A673 (cell line): Measurements from ENCODE around the gene AZIN2. TPM values are rescaled to one million over a fixed set of nuclear protein-coding genes. Genes with fewer than 3 reads are reported as not detected.
"Not testable (repeated sequence)": the region's sequence is repeated elsewhere in the genome, so short reads cannot be mapped to it uniquely, and the experiment has no call there.

Experiments
- BruUV-seq: library from RNA; stranded (reverse); fragments of 400-500 nt; replicated peaks from 2 replicates; lab custom pipeline; 2021; lab: Mats Ljungman, UMichigan
- CTCF ChIA-PET: fragments of 300-600 bp; sonication (Branson Sonifier 250); formaldehyde crosslinking; loops from one replicate; lab custom pipeline; 2022; ENCODE audit warnings: antibody characterized with exemption; lab: Charles Lee
- POLR2A ChIA-PET: fragments of 300-600 bp; sonication (Branson Sonifier 250); formaldehyde crosslinking; loops from one replicate; lab custom pipeline; 2022; ENCODE audit warnings: antibody characterized with exemption; ENCODE audit not compliant: low non-redundant PET; lab: Charles Lee
- DNase-seq: peaks from one replicate; pipeline ENCODE4 v3.0.0-alpha.2; 2015; ENCODE audit warnings: low spot score
- H3K27ac ChIP-seq: fragments of 200-600 bp; sonication (generic); 2 replicates; pipeline ENCODE4 v1.5.1; 2016; ENCODE audit warnings: mixed run types, low read depth, mild to moderate bottlenecking, mixed read lengths, antibody characterized with exemption, low read length; ENCODE audit not compliant: poor library complexity, severe bottlenecking
- H3K27me3 ChIP-seq: fragments of 200-600 bp; sonication (generic); replicated peaks from 2 replicates; pipeline ENCODE4 v1.6.1; 2017; ENCODE audit warnings: mixed run types, low read depth, mild to moderate bottlenecking, mixed read lengths, antibody characterized with exemption, low read length; ENCODE audit not compliant: insufficient read depth, poor library complexity
- H3K36me3 ChIP-seq: fragments of 200-600 bp; sonication (generic); 2 replicates; pipeline ENCODE4 v1.6.1; 2016; ENCODE audit warnings: mixed run types, mild to moderate bottlenecking, mixed read lengths, antibody characterized with exemption, low read length; ENCODE audit not compliant: insufficient read depth, poor library complexity, severe bottlenecking
- H3K4me1 ChIP-seq: fragments of 200-600 bp; sonication (generic); 2 replicates; pipeline ENCODE4 v1.6.1; 2017; ENCODE audit warnings: mixed run types, mild to moderate bottlenecking, mixed read lengths, antibody characterized with exemption, low read length; ENCODE audit not compliant: insufficient read depth, poor library complexity, severe bottlenecking
- H3K4me3 ChIP-seq: fragments of 200-600 bp; sonication (generic); 2 replicates; pipeline ENCODE4 v1.5.1; 2016; ENCODE audit warnings: low read depth, mixed run types, mild to moderate bottlenecking, mixed read lengths, low read length; ENCODE audit not compliant: poor library complexity, severe bottlenecking
- H3K9me3 ChIP-seq: fragments of 200-600 bp; sonication (generic); 2 replicates; pipeline ENCODE4 v1.6.1; 2016; ENCODE audit warnings: mixed run types, low read depth, mild to moderate bottlenecking, mixed read lengths, antibody characterized with exemption, low read length; ENCODE audit not compliant: poor library complexity, severe bottlenecking
- CTCF ChIP-seq: fragments of 300-800, 200-600 bp; sonication (generic); conservative IDR thresholded peaks from 2 replicates; pipeline ENCODE4 v1.5.1; 2017; ENCODE audit warnings: low read depth, mild to moderate bottlenecking, antibody characterized with exemption, low read length, moderate library complexity, mixed read lengths
- EZH2 ChIP-seq: fragments of 200-600 bp; sonication (generic); IDR thresholded peaks from 2 replicates; pipeline ENCODE4 v1.6.1; 2017; ENCODE audit warnings: borderline replicate concordance, low read depth, mild to moderate bottlenecking, mixed read lengths, antibody characterized with exemption, low read length; ENCODE audit not compliant: poor library complexity, severe bottlenecking
- intact Hi-C: fragments of 100-400 bp; cut with micrococcal nuclease; formaldehyde crosslinking; loops from one replicate; pipeline ENCODE4 v1.10.0; 2022; ENCODE audit not compliant: unreplicated experiment
- total RNA-seq: library from RNA; stranded (reverse); gene quantifications from 2 replicates; pipeline ENCODE4 v1.2.3, GENCODE V29; 2021

AZIN2 gene
- total RNA-seq, 1 experiment from 2014 or later, result 4.6 TPM

GRCh38 chr1:33122483-33123178, 41.7 kb downstream of the AZIN2 start:
- no peak for DNase-seq
- no TSS peak for BruUV-seq
- H3K9me3 ChIP-seq, result no peaks in the 10 kb centered on the region
- no peak for TF ChIP-seq CTCF
- no peak for TF ChIP-seq EZH2
- H3K4me1 ChIP-seq, result peaks cover 10% of the 10 kb centered on the region
- no peaks in the 10 kb centered on the region for H3K36me3 ChIP-seq
- intact Hi-C loops, result no loop called here
- H3K27me3 ChIP-seq, result no peaks in the 10 kb centered on the region
- ChIA-PET POLR2A (no interaction called here), CTCF (no interaction called here)
- no peak overlapping the region for H3K27ac ChIP-seq
- no peak overlapping the region for H3K4me3 ChIP-seq

- BruUV-seq, result no TSS peak
- no peaks in the 10 kb centered on the region for H3K36me3 ChIP-seq
- no peaks in the 10 kb centered on the region for H3K27me3 ChIP-seq
- H3K27ac ChIP-seq, result no peak overlapping the region
- TF ChIP-seq EZH2, result no peak
- no peak for TF ChIP-seq CTCF
- DNase-seq, result no peak
- intact Hi-C loops, result no loop called here
- H3K9me3 ChIP-seq, result no peaks in the 10 kb centered on the region
- CTCF ChIA-PET, result no interaction called here
- peaks cover 16% of the 10 kb centered on the region for H3K4me1 ChIP-seq
- POLR2A ChIA-PET, result no interaction called here
- no peak overlapping the region for H3K4me3 ChIP-seq
Observed at GRCh38 chr1:33123266-33123665, 42.3 kb downstream of the AZIN2 start.

- H3K27me3 ChIP-seq, BruUV-seq, H3K27ac ChIP-seq, H3K9me3 ChIP-seq, CTCF ChIA-PET, H3K36me3 ChIP-seq, DNase-seq, H3K4me3 ChIP-seq, POLR2A ChIA-PET: not testable (repeated sequence)
- intact Hi-C loops, result loop anchor here (5.0 kb wide), 1 partner anchor 238 kb away; no protein-coding TSS in a partner anchor
- peaks cover 29% of the 10 kb centered on the region for H3K4me1 ChIP-seq
Observed at GRCh38 chr1:33124647-33125046, 43.7 kb downstream of the AZIN2 start.
